Measurements from ENCODE around the gene ACYP2.

- TF ChIP-seq, protein P1, sequence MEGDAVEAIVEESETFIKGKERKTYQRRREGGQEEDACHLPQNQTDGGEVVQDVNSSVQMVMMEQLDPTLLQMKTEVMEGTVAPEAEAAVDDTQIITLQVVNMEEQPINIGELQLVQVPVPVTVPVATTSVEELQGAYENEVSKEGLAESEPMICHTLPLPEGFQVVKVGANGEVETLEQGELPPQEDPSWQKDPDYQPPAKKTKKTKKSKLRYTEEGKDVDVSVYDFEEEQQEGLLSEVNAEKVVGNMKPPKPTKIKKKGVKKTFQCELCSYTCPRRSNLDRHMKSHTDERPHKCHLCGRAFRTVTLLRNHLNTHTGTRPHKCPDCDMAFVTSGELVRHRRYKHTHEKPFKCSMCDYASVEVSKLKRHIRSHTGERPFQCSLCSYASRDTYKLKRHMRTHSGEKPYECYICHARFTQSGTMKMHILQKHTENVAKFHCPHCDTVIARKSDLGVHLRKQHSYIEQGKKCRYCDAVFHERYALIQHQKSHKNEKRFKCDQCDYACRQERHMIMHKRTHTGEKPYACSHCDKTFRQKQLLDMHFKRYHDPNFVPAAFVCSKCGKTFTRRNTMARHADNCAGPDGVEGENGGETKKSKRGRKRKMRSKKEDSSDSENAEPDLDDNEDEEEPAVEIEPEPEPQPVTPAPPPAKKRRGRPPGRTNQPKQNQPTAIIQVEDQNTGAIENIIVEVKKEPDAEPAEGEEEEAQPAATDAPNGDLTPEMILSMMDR (conservative IDR thresholded peaks at IDR 0.05; ENCODE audit: low read length) = no peak
- no peak for TF ChIP-seq EZH2phosphoT487 (IDR thresholded peaks at IDR 0.05; ENCODE audit: borderline replicate concordance)
Observed at GRCh38 chr2:54067851-54068375, 47.5 kb upstream of the ACYP2 start.
